ENCODE measurements around the gene CHST10. TPM values are rescaled to one million over a fixed set of nuclear protein-coding genes. Genes with fewer than 3 reads are reported as not detected.

Gene CHST10
- total and polyA plus RNA-seq, 10 of the 15 experiments (the other 5 are each of a cell fraction or from before 2014, with no cell fraction given) = 2.0 to 22.5 (median 15.7) TPM

GRCh38 chr2:100419915-100420314, 2.4 kb upstream of the CHST10 start:
- TF ChIP-seq FOS (IDR thresholded peaks at IDR 0.05; ENCODE audit: borderline replicate concordance, extremely low read depth, insufficient read length) (no peak), HDGF (IDR thresholded peaks at IDR 0.05) (no peak), RCOR1 (conservative IDR thresholded peaks at IDR 0.05; ENCODE audit: low read depth, low read length) (no peak)
- Histone ChIP-seq H3K79me2 (ENCODE audit: control insufficient read depth, insufficient read depth, low read length) (peaks cover 18% of the 10 kb centered on the region), H3K36me3 (ENCODE audit: control insufficient read depth in 2 of 2, insufficient read depth in 2 of 2, low read length in 1 of 2) (no peaks in the 10 kb centered on the region), H3K27ac (ENCODE audit: control insufficient read depth, insufficient read depth) (no peak overlapping the region), H3K4me1 (ENCODE audit: control insufficient read depth, insufficient read depth, low read length) (peaks cover 3% of the 10 kb centered on the region; the same call in 1 of the 2 replicates), H2AFZ (ENCODE audit: control insufficient read depth, low read depth, low read length) (no peak overlapping the region), H3K9me3 (replicated peaks; ENCODE audit: control insufficient read depth, insufficient read depth, low read length) (no peaks in the 10 kb centered on the region; the same call in 2 of the 3 replicates), H4K20me1 (ENCODE audit: control insufficient read depth, insufficient read depth) (no peaks in the 10 kb centered on the region), H3K9ac (ENCODE audit: control insufficient read depth, insufficient read depth, low read length) (no peak overlapping the region), H3K27me3 (replicated peaks in 1 of 2; ENCODE audit: control insufficient read depth in 2 of 2, insufficient read depth in 2 of 2, low read length in 1 of 2) (no peaks in the 10 kb centered on the region), H3K4me2 (ENCODE audit: control insufficient read depth, insufficient read depth) (no peak overlapping the region), H3K4me3 (no peak overlapping the region)
- ChIA-PET CTCF (no interaction called here), POLR2A (no interaction called here), SMC1A (ENCODE audit: uncharacterized antibody, unreplicated experiment) (no interaction called here), RAD21 (ENCODE audit: unreplicated experiment) (no interaction called here)
- intact Hi-C loops (cut with micrococcal nuclease; ENCODE audit: unreplicated experiment) (no loop called here), in situ Hi-C loops (cut with MboI) (loop anchor here (10.0 kb wide), 1 partner anchor 565 kb away; no protein-coding TSS in a partner anchor)
- 69% methylated on average over 3 of the region's 3 CpGs for WGBS (ENCODE audit: insufficient coverage, insufficient replicate concordance, low lambda C conversion rate, missing lambda C conversion rate)
- BruUV-seq (replicated peaks) = no TSS peak
- FAIRE-seq (no peak), ATAC-seq (no peak), DNase-seq (ENCODE audit: low read depth, low spot score) (no peak)

GRCh38 chr2:100418406-100418962, 1.0 kb upstream of the CHST10 start:
- intact Hi-C loops (cut with micrococcal nuclease; ENCODE audit: unreplicated experiment) (no loop called here), in situ Hi-C loops (cut with MboI) (no loop called here)
- no peak for TF ChIP-seq NBN (IDR thresholded peaks at IDR 0.05)
- TF ChIP-seq SMC3 (IDR thresholded peaks at IDR 0.05; ENCODE audit: borderline replicate concordance, low read length) = no peak
- TF ChIP-seq SIX5 (IDR thresholded peaks at IDR 0.05; ENCODE audit: low read depth, low read length, severe bottlenecking) = no peak
- TF ChIP-seq BCL3 (IDR thresholded peaks at IDR 0.05; ENCODE audit: borderline replicate concordance, insufficient read depth, low read depth, low read length, poor library complexity, severe bottlenecking) = no peak
- TF ChIP-seq ELK1 (IDR thresholded peaks at IDR 0.05; ENCODE audit: low read depth, low read length) = no peak
- TF ChIP-seq EZH2 (IDR thresholded peaks at IDR 0.05; ENCODE audit: borderline replicate concordance, control insufficient read depth, low read depth, low read length) = no peak
- no peak for TF ChIP-seq RELA (IDR thresholded peaks at IDR 0.05; ENCODE audit: borderline replicate concordance, partially characterized antibody)
- no peak for TF ChIP-seq ZNF274 (IDR thresholded peaks at IDR 0.05; ENCODE audit: insufficient read depth, insufficient read length)
- no peak for TF ChIP-seq EP300 (IDR thresholded peaks at IDR 0.05; ENCODE audit: borderline replicate concordance in 1 of 2, control insufficient read depth in 1 of 2, low read depth in 2 of 2, low read length in 2 of 2)
- TF ChIP-seq ESRRA (IDR thresholded peaks at IDR 0.05; ENCODE audit: low read length) = no peak
- no peak for TF ChIP-seq HDGF (IDR thresholded peaks at IDR 0.05)
- TF ChIP-seq SREBF1 (IDR thresholded peaks at IDR 0.05; ENCODE audit: low read length) = no peak
- no peak for TF ChIP-seq MTA3 (IDR thresholded peaks at IDR 0.05; ENCODE audit: borderline replicate concordance, low read length)
- TF ChIP-seq HDAC2 (IDR thresholded peaks at IDR 0.05) = no peak
- ChIA-PET POLR2A (interaction anchor here (0.6 to 1.2 kb wide), 2 partner anchors 24 to 25 kb away, joined by 3 to 6 read pairs; no protein-coding TSS in a partner anchor), SMC1A (ENCODE audit: uncharacterized antibody, unreplicated experiment) (interaction anchor here (0.8 to 1.3 kb wide), 2 partner anchors 37 to 156 kb away, joined by 3 to 4 read pairs; no protein-coding TSS in a partner anchor), RAD21 (ENCODE audit: unreplicated experiment) (no interaction called here), CTCF (no interaction called here)
- Histone ChIP-seq H3K4me2 (ENCODE audit: control insufficient read depth, insufficient read depth) (no peak overlapping the region), H4K20me1 (ENCODE audit: control insufficient read depth, insufficient read depth) (no peaks in the 10 kb centered on the region), H3K79me2 (ENCODE audit: control insufficient read depth, insufficient read depth, low read length) (peaks cover 18% of the 10 kb centered on the region), H3K4me1 (ENCODE audit: control insufficient read depth, insufficient read depth, low read length) (peaks cover 3% of the 10 kb centered on the region; the same call in 1 of the 2 replicates), H3K4me3 (no peak overlapping the region), H3K36me3 (ENCODE audit: control insufficient read depth in 2 of 2, insufficient read depth in 2 of 2, low read length in 1 of 2) (peaks cover 0 to 4% of the 10 kb centered on the region in 2 experiments; a peak in 1 of 4 replicates), H3K27me3 (replicated peaks in 1 of 2; ENCODE audit: control insufficient read depth in 2 of 2, insufficient read depth in 2 of 2, low read length in 1 of 2) (no peaks in the 10 kb centered on the region), H3K9ac (ENCODE audit: control insufficient read depth, insufficient read depth, low read length) (no peak overlapping the region), H3K27ac (ENCODE audit: control insufficient read depth, insufficient read depth) (no peak overlapping the region), H3K9me3 (replicated peaks; ENCODE audit: control insufficient read depth, insufficient read depth, low read length) (no peaks in the 10 kb centered on the region; the same call in 2 of the 3 replicates), H2AFZ (ENCODE audit: control insufficient read depth, low read depth, low read length) (no peak overlapping the region)
- FAIRE-seq = no peak
- no peak for ATAC-seq
- no TSS peak for BruUV-seq (replicated peaks)
- DNase-seq (ENCODE audit: low read depth, low spot score) = no peak
- WGBS (ENCODE audit: insufficient coverage, insufficient replicate concordance, low lambda C conversion rate, missing lambda C conversion rate) = 76% methylated on average over 12 of the region's 12 CpGs

All from GM12878 (cell line).